KG1 (cell line): ENCODE data around the gene KRTAP10-11.
"Not testable (repeated sequence)": the region's sequence is repeated elsewhere in the genome, so short reads cannot be mapped to it uniquely, and the experiment has no call there.

Experiments used
- DNase-seq: peaks from one replicate; lab custom pipeline; 2025; lab: John Stamatoyannopoulos, UW

Gene KRTAP10-11, protein sequence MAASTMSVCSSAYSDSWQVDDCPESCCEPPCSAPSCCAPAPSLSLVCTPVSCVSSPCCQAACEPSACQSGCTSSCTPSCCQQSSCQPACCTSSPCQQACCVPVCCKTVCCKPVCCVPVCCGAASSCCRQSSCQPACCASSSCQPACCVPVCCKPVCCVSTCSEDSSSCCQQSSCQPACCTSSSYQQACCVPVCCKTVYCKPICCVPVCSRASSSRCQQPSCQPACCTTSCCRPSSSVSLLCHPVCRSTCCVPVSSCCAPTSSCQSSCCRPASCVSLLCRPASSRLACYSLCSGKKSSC

GRCh38 chr21:44646366-44647221 is at the start of gene KRTAP10-11:
TSS of gene KRTAP10-11 (plus strand) at chr21:44646414. CDS start at chr21:44646459, 45 bp downstream.
- DNase-seq, result not testable (repeated sequence)

- DNase-seq, result no peak
These were observed 48.2 kb upstream of the KRTAP10-11 start for GRCh38 chr21:44598061-44598460.

- no peak for DNase-seq
These were observed 46.8 kb upstream of the KRTAP10-11 start for GRCh38 chr21:44599264-44600029.

- not testable (repeated sequence) for DNase-seq
These were observed 45.9 kb upstream of the KRTAP10-11 start, which contains the start of gene KRTAP10-7 for GRCh38 chr21:44600118-44600978. TSS of gene KRTAP10-7 (plus strand) at chr21:44600597. CDS start at chr21:44600622, 25 bp downstream.

GRCh38 chr21:44601091-44601490 is 45.1 kb upstream of the KRTAP10-11 start:
- not testable (repeated sequence) for DNase-seq

DNA sequence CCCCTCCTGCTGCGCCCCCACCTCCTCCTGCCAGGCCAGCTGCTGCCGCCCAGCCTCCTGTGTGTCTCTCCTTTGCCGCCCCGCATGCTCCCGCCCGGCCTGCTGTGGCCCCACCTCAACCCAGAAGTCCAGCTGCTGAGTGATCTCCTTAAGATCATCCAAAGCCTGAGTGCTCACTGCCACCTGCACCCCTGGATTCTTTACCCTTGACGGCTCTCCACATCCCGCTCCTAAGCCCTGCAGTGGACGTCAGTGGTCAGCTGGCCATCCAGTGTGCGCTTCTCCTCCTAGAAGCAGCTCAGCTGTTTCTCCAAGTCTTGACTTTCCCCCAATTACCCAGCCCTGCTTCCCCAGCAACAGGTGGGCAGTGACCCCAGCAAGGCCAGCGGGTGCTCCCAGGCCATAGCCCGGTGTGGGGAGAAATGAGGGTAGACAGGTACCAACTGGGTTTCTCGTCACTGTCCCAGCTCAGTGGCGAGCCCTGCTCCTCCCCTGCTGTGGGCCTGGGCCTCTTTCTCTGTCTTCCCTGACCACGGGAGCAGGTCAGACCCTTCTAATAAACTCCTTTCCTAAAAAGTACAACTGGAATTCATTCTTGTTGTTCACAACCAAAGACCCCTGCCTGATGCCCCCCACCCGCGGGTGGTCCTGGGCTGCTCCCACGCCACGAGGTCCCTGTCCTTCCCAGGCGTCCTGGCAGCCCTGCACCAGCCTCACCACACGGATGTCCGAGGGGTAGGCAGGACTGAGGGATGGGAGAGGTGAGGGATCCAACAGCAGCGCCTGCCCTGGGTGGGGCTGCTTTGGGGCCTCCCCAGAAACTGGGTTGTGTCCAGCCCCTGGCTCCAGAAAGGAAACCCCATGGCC is 44.4 kb upstream of the KRTAP10-11 start:
- no peak for DNase-seq

- no peak for DNase-seq
These were observed 43.8 kb upstream of the KRTAP10-11 start for GRCh38 chr21:44602463-44602850.

DNA sequence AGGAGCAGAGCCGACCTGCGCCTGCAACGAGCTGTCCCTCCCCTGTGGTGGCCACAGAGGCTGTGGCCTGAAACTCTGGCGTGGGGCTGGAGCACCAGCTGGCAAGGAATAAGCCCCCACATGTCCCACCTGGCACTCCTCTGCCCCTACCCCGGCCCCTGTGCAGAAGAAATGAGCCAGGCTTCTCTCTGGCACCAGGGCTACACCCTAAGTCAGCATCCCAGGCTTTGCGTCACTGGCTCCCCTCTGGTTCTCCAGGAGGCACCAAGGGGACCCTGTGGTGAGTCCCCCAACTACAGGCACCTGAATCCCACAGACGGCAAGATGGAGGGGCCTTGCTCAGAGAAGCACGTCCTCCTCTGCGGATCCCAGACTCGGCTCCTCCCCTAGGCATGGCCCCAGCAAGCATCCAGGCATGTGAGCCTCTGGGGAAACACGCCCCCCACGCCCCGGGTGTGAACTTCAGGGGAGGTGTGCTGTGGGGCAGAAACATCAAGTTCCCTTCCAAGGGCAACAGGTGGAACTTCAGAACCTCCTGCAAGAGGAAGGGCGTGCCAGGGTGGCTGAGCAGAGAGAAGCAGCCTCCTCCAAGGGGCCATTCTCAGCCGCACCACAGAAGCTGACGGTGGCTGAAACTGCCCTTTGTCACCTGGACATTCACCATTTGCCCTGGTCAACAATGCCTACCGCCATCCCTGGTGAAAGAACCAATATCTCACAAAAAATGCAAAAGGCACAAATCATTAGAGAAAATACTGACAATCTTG is 42.9 kb upstream of the KRTAP10-11 start:
- no peak for DNase-seq

- DNase-seq, result no peak
These were observed 42.3 kb upstream of the KRTAP10-11 start for GRCh38 chr21:44603911-44604310.

DNA sequence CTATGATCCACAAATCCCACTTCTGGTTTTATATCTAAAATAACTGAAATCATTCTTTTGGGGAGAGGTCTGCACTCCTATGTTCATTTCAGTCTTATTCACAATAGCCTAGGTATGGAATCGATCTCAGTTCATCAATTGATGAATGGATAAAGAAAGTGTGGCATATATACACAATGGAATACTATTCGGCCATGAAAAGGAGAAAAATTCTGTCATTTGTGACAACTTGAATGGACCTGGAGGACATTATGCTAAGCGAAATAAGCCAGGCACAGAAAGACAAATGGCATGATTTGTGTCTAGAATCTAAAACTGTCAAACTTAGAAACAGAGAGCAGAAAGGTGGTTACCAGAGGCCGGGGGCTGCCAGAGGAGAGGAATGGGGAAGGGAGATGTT is 39.7 kb upstream of the KRTAP10-11 start:
- no peak for DNase-seq

DNA sequence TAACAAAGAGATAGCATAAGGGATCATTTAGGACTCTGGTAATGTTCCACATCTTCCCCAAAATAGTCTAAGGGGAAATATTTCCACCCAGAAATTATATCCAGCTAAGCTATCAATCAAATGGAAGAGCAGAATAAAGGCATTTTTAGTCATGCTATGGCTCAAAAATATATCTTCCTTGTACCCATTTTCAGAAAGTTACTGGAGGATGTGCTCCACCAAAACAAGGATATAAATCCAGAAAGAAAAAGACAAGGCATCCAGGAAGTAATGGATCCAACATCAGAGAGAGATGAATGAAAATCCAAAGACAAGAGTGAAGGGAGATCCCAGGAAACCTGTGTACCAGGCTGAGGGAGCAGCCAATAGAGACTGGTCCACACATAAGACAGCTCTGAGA is 37.0 kb upstream of the KRTAP10-11 start:
- no peak for DNase-seq

- not testable (repeated sequence) for DNase-seq
These were observed 35.9 kb upstream of the KRTAP10-11 start for GRCh38 chr21:44610157-44610843.

DNA sequence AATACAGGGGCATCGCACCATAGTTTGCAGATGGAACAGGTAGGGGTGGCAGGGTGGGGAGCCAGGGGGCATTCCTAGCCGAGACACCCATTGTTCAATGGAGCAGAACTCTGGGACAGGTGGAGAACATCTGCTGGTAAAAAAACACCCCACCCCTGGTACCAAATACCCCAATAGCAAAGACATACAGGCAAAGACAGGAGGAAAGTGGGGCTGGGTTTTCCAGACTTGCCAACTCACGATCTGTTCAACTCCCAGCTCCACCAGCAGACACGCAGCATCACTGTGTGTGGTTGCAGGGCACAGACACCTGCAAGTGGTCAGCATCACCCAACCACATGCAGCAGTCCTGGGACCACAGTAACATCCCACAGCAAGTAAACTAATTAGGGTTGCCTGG is 34.7 kb upstream of the KRTAP10-11 start:
- no peak for DNase-seq

- DNase-seq, result no peak
These were observed 34.2 kb upstream of the KRTAP10-11 start, which contains the start of gene KRTAP10-8 for GRCh38 chr21:44612029-44612486. TSS of gene KRTAP10-8 (plus strand) at chr21:44612079. CDS start at chr21:44612101, 22 bp downstream.

GRCh38 chr21:44612669-44613229 is 33.5 kb upstream of the KRTAP10-11 start:
- DNase-seq, result no peak

DNA sequence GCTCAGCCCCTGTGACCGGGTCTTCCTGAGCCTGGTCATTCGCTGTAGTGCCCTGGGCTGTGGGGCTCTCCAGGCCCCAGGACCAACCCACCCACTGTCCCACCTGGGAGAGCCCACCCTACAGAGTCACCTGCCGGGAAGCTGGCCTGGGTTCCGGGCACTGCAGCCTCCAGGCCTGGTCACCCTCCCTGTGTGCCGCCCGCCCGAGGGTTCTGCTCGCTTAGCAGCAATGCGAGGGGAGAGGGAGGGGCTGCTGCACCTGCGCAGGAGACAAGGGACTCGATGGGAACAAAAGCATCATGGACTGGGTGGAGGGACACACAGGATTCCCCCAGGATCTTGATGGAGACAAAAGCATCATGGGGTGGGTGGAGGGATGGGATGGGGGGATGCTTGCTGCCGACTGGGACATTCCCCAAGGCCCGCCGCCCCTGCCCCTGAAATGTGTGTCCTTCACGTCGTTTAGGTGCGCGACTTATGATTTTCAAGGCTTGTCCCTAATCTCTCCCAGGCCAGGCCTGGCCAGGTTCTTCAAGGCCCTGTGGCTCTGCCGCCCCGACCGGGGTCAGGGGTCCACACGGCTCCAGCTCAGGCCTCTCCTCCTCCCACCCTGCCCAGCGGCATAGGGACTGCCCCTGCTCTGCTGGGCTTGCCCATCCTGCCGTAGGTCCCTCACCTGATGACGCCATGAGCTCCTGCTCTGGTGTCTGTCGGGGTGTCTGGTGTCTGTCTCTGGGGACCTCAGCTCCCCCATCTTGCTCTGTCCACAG is 32.6 kb upstream of the KRTAP10-11 start:
- DNase-seq, result no peak

- DNase-seq, result no peak
These were observed 32.0 kb upstream of the KRTAP10-11 start for GRCh38 chr21:44614161-44614631.
